BLaER1 treated with 17β-estradiol and CSF1 and Interleukin-3, amounts not matched to agents 10 nM and 100 nM (cell line): ENCODE results near the gene MEPCE.

ENCODE experiments used
- H3K27ac ChIP-seq, 11 experiments: shearing (Covaris generic); formaldehyde crosslinking; 2 replicates each; pipeline ENCODE4 v1.8.1; 2022
- H3K27me3 ChIP-seq, 11 experiments: shearing (Covaris generic); formaldehyde crosslinking; 2 replicates each; pipeline ENCODE4 v1.8.1; 2022
- H3K36me3 ChIP-seq, 11 experiments: shearing (Covaris generic); formaldehyde crosslinking; 2 replicates each; pipeline ENCODE4 v1.8.1; 2022
- H3K4me1 ChIP-seq, 10 experiments: shearing (Covaris generic); formaldehyde crosslinking; 2 replicates each; pipeline ENCODE4 v1.8.1; 2022
- H3K4me2 ChIP-seq, 11 experiments: shearing (Covaris generic); formaldehyde crosslinking; 2 replicates each; pipeline ENCODE4 v1.8.1; 2022
- H3K4me3 ChIP-seq, 10 experiments: shearing (Covaris generic); formaldehyde crosslinking; 2 replicates each; pipeline ENCODE4 v1.8.1; 2022
- H3K9ac ChIP-seq, 11 experiments: shearing (Covaris generic); formaldehyde crosslinking; 2 replicates each; pipeline ENCODE4 v1.8.1; 2022
- H3K9me3 ChIP-seq, 11 experiments: shearing (Covaris generic); formaldehyde crosslinking; replicated peaks in 1 of 11; 2 replicates each; pipeline ENCODE4 v1.8.1; 2022
- H4K20me1 ChIP-seq, 11 experiments: shearing (Covaris generic); formaldehyde crosslinking; 2 replicates each; pipeline ENCODE4 v1.8.1; 2022
- Cebpa-rat ChIP-seq, 11 experiments: shearing (Covaris generic); IDR thresholded peaks; 2 replicates each; pipeline ENCODE4 v1.8.1; 2022

The MEPCE gene

GRCh38 chr7:100413346-100413745 lies 16.3 kb upstream of the MEPCE start:
- Histone ChIP-seq H3K36me3 (peaks cover 0 to 74% (median 0%) of the 10 kb centered on the region in 11 experiments; a peak in 4 of 22 replicates), H3K4me2 (peak overlapping the region in 8 of 11 experiments; percentile 2 to 79 (median 60); a peak in 13 of 22 replicates), H3K9me3 (no peaks in the 10 kb centered on the region), H3K4me3 (no peak overlapping the region), H3K4me1 (peaks cover 12 to 42% (median 32%) of the 10 kb centered on the region in 10 experiments), H4K20me1 (peaks cover 0 to 23% (median 0%) of the 10 kb centered on the region in 11 experiments; a peak in 2 of 22 replicates), H3K27me3 (no peaks in the 10 kb centered on the region), H3K9ac (peak overlapping the region in 2 of 11 experiments; percentile 5 to 15; a peak in 2 of 22 replicates), H3K27ac (peak overlapping the region in 1 of 11 experiments; percentile 42; a peak in 2 of 22 replicates)
- TF ChIP-seq Cebpa-rat (IDR thresholded peaks at IDR 0.05): no peak

- Histone ChIP-seq H3K9me3 (no peaks in the 10 kb centered on the region), H3K9ac (no peak overlapping the region), H3K27me3 (no peaks in the 10 kb centered on the region), H3K4me2 (peak overlapping the region in 8 of 11 experiments; percentile 2 to 79 (median 60); a peak in 8 of 22 replicates), H3K27ac (no peak overlapping the region), H3K4me1 (peaks cover 12 to 42% (median 32%) of the 10 kb centered on the region in 10 experiments), H3K36me3 (peaks cover 0 to 72% (median 0%) of the 10 kb centered on the region in 11 experiments; a peak in 4 of 22 replicates), H3K4me3 (no peak overlapping the region), H4K20me1 (peaks cover 0 to 20% (median 0%) of the 10 kb centered on the region in 11 experiments; a peak in 2 of 22 replicates)
- TF ChIP-seq Cebpa-rat (IDR thresholded peaks at IDR 0.05): no peak
Measured at GRCh38 chr7:100413889-100414288, 15.7 kb upstream of the MEPCE start.

DNA sequence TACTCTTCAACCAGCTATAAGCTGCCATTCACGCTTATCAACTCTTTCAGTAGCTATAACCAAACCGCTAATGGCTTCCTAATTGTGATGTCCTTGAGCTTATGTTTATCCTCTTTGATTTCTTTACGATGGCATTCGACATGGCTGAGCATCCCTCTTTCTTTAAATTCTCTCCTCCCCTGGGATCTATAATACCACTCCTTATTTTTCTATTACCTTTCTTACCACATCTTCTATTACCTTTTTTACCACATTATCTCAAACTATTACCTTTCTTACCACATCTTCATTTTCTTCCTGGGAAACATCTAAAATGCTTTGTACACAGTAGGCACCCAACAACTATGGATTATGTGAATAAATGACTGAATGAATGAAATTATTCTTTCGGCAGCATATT lies 14.2 kb upstream of the MEPCE start:
- H3K36me3 ChIP-seq: peaks cover 0 to 70% (median 0%) of the 10 kb centered on the region in 11 experiments; a peak in 3 of 22 replicates
- H3K4me3 ChIP-seq: no peak overlapping the region
- H3K4me2 ChIP-seq: no peak overlapping the region
- peaks cover 16 to 43% (median 32%) of the 10 kb centered on the region in 10 experiments for H3K4me1 ChIP-seq
- H3K9me3 ChIP-seq: no peaks in the 10 kb centered on the region
- no peak overlapping the region for H3K9ac ChIP-seq
- H3K27ac ChIP-seq: no peak overlapping the region
- H3K27me3 ChIP-seq: no peaks in the 10 kb centered on the region
- peaks cover 0 to 17% (median 0%) of the 10 kb centered on the region in 11 experiments; a peak in 2 of 22 replicates for H4K20me1 ChIP-seq
- no peak for TF ChIP-seq Cebpa-rat (IDR thresholded peaks at IDR 0.05)

DNA sequence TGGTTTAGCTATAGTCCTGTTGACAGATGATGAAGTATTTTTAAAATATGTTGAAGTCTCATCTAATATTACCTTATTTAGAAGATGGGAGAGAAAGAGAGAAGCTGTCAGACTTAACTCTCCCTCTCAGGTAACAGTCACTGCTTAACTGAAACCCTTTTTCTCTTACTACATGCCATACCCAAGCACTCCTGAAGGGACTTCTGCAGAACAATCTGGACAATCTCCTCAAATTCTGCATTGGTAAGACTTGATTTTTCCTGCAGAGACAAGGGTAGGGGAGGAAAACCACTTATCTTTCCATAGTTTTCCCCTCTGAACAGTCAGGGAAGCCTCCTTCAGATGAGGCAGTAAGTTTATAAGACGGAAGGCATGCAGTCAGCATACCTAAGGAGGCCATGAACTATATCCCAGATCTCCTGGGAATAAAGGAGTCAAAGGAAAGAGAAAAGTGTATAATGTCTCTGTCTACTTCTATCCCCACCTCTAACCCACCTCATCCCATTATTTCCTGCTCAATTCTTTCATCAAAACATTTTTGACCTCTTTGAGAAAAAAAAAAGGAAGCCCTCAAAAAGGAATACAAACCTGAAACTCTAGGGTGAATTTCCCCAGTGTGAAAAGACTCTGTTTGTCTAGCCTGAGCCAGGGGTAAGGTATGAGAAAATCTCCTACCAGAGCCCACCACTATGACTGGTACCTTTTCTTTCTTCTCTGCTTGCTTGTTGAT lies 10.5 kb upstream of the MEPCE start:
- no peaks in the 10 kb centered on the region for H3K27me3 ChIP-seq
- no peak for TF ChIP-seq Cebpa-rat (IDR thresholded peaks at IDR 0.05)
- H3K9me3 ChIP-seq: no peaks in the 10 kb centered on the region
- peak overlapping the region in 3 of 11 experiments; percentile 1 to 30 (median 13); a peak in 3 of 22 replicates for H3K4me2 ChIP-seq
- H4K20me1 ChIP-seq: peaks cover 0 to 10% (median 0%) of the 10 kb centered on the region in 11 experiments; a peak in 2 of 22 replicates
- peaks cover 0 to 80% (median 0%) of the 10 kb centered on the region in 11 experiments; a peak in 4 of 22 replicates for H3K36me3 ChIP-seq
- peaks cover under 1 to 13% (median 8%) of the 10 kb centered on the region in 10 experiments; a peak in 13 of 20 replicates for H3K4me1 ChIP-seq
- no peak overlapping the region for H3K27ac ChIP-seq
- no peak overlapping the region for H3K4me3 ChIP-seq
- peak overlapping the region in 1 of 11 experiments; percentile 38; a peak in 2 of 22 replicates for H3K9ac ChIP-seq

DNA sequence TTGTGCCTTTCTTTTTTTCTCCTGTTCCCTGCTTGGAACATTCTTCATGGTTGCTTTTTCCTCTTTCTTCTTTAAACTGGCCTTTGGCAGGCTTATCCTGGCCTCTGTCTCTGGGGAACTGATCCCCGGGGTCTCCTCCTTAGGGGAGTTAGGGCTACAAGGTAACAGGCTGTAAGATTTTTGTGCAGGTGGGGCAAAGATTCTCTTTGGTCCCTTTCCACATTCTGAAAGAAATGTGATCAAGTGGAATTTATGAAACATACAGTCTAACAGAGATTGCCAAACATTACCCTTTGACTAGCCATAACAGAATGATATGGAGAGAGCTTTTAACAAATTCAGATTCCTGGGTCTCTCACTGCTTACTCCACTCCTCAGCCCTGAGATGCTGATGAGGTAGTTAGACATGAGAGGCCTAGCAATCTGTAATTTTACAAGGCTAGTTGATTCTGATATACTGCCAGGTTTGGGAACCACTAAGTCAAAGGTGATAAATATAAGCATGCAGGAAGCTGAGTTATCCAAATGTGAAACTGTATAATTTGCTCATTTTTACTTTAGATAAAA lies 9.9 kb upstream of the MEPCE start:
- no peaks in the 10 kb centered on the region for H3K27me3 ChIP-seq
- H3K27ac ChIP-seq: no peak overlapping the region
- H3K36me3 ChIP-seq: peaks cover 0 to 73% (median 0%) of the 10 kb centered on the region in 11 experiments; a peak in 4 of 22 replicates
- TF ChIP-seq Cebpa-rat (IDR thresholded peaks at IDR 0.05): no peak
- H3K4me2 ChIP-seq: peak overlapping the region in 2 of 11 experiments; percentile 1 to 13; a peak in 3 of 22 replicates
- peaks cover 0 to 10% (median 0%) of the 10 kb centered on the region in 11 experiments; a peak in 2 of 22 replicates for H4K20me1 ChIP-seq
- no peaks in the 10 kb centered on the region for H3K9me3 ChIP-seq
- peak overlapping the region in 1 of 11 experiments; percentile 38; a peak in 1 of 22 replicates for H3K9ac ChIP-seq
- peaks cover 0 to 13% (median 8%) of the 10 kb centered on the region in 10 experiments; a peak in 11 of 20 replicates for H3K4me1 ChIP-seq
- no peak overlapping the region for H3K4me3 ChIP-seq

DNA sequence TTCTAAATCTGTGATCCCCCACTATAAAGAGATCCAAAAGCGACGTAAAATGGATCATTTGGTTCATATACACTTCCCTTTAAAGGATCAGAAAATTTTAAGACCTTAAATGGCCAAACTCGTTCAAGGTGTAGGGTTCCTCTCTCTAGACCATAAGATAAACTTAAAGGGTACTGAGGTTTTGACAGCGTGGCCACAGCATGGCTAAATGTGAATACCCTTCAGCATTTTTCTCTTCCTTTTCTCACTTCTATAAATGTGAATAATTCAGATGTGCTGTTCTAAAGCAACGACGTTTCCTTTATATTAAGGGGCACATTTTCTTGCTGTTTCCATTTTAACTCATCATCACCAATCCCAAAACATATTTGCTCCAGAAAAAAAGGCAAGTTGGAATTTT lies 6.3 kb upstream of the MEPCE start:
- Histone ChIP-seq H3K27ac (no peak overlapping the region), H3K27me3 (no peaks in the 10 kb centered on the region), H3K4me2 (no peak overlapping the region), H3K4me1 (peaks cover 5 to 16% (median 13%) of the 10 kb centered on the region in 10 experiments; a peak in 16 of 20 replicates), H3K4me3 (no peak overlapping the region), H4K20me1 (peaks cover 0 to 3% (median 0%) of the 10 kb centered on the region in 11 experiments; a peak in 2 of 22 replicates), H3K36me3 (peaks cover 0 to 44% (median 0%) of the 10 kb centered on the region in 11 experiments; a peak in 3 of 22 replicates), H3K9me3 (peaks cover 0 to 10% (median 0%) of the 10 kb centered on the region in 11 experiments; a peak in 5 of 22 replicates), H3K9ac (no peak overlapping the region)
- no peak for TF ChIP-seq Cebpa-rat (IDR thresholded peaks at IDR 0.05)

- peaks cover 0 to 7% (median 0%) of the 10 kb centered on the region in 11 experiments; a peak in 9 of 22 replicates for H4K20me1 ChIP-seq
- H3K4me2 ChIP-seq: no peak overlapping the region
- H3K4me3 ChIP-seq: no peak overlapping the region
- peaks cover 0 to 29% (median 0%) of the 10 kb centered on the region in 11 experiments; a peak in 3 of 22 replicates for H3K36me3 ChIP-seq
- H3K4me1 ChIP-seq: peaks cover 0 to 7% (median 5%) of the 10 kb centered on the region in 10 experiments; a peak in 12 of 20 replicates
- no peak for TF ChIP-seq Cebpa-rat (IDR thresholded peaks at IDR 0.05)
- H3K27me3 ChIP-seq: no peaks in the 10 kb centered on the region
- no peak overlapping the region for H3K27ac ChIP-seq
- H3K9ac ChIP-seq: no peak overlapping the region
- peaks cover 0 to 10% (median 0%) of the 10 kb centered on the region in 11 experiments; a peak in 5 of 22 replicates for H3K9me3 ChIP-seq
Measured at GRCh38 chr7:100425347-100425746, 4.3 kb upstream of the MEPCE start.

DNA sequence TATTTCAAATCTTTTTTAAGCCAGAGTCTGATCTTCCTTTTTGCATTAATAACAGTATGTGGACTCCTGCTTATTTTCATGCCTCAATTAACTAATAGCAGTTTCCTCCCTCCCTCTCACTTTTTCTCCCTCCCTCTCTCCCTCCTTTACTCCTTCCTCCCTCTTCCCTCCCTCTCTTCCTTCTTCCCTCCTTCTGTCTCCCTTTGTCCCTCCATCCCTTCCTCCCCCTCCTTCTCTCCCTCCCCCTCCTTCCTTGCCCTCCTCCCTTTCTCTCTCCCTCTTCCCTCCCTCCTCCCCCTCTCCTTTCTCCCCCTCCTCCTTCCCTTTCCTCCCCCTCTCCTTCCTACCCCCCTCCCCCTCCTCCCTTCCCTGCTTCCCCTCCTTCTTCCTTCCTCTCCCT lies 3.1 kb upstream of the MEPCE start:
- Histone ChIP-seq H3K27ac (no peak overlapping the region), H3K9ac (no peak overlapping the region), H3K4me3 (no peak overlapping the region), H4K20me1 (peaks cover 9 to 18% (median 11%) of the 10 kb centered on the region in 11 experiments; a peak in 21 of 22 replicates), H3K9me3 (peaks cover 0 to 10% (median 0%) of the 10 kb centered on the region in 11 experiments; a peak in 5 of 22 replicates), H3K36me3 (peaks cover 3 to 25% (median 9%) of the 10 kb centered on the region in 11 experiments; a peak in 20 of 22 replicates), H3K4me1 (peaks cover 10 to 17% (median 16%) of the 10 kb centered on the region in 10 experiments), H3K4me2 (no peak overlapping the region), H3K27me3 (no peaks in the 10 kb centered on the region)
- TF ChIP-seq Cebpa-rat (IDR thresholded peaks at IDR 0.05): no peak
